Neural cell (in vitro differentiated cells): ENCODE data around the gene SUMF1. TPM values are rescaled to one million over a fixed set of nuclear protein-coding genes. Genes with fewer than 3 reads are reported as not detected.

ENCODE experiments used
- H2AFZ ChIP-seq: fragments of 200-600, 300-800 bp; sonication (generic), shearing (Covaris generic); 2 replicates; pipeline ENCODE4 v1.6.0; 2014; ENCODE audit warnings: low read depth, mild to moderate bottlenecking, antibody characterized with exemption, low read length, moderate library complexity
- H3F3A ChIP-seq: fragments of 200-600 bp; shearing (Covaris generic); 2 replicates; pipeline ENCODE4 v1.6.1; 2016; ENCODE audit warnings: mild to moderate bottlenecking, moderate library complexity, mixed read lengths, antibody characterized with exemption, low read length; ENCODE audit not compliant: insufficient read depth, poor library complexity, severe bottlenecking
- H3K27ac ChIP-seq: fragments of 200-600, 300-800 bp; sonication (generic), shearing (Covaris generic); 2 replicates; pipeline ENCODE4 v1.5.1; 2014; ENCODE audit warnings: mild to moderate bottlenecking, low read length, moderate library complexity
- H3K27me3 ChIP-seq: fragments of 300-800, 200-600 bp; sonication (generic), shearing (Covaris generic); 2 replicates; pipeline ENCODE4 v1.6.0; 2014; ENCODE audit warnings: mild to moderate bottlenecking, low read depth, low read length, moderate library complexity; ENCODE audit not compliant: insufficient read depth
- H3K36me3 ChIP-seq: fragments of 300-800, 200-600 bp; sonication (generic), shearing (Covaris generic); 2 replicates; pipeline ENCODE4 v1.5.1; 2014; ENCODE audit warnings: mild to moderate bottlenecking, antibody characterized with exemption, low read length, moderate library complexity; ENCODE audit not compliant: insufficient read depth
- H3K4me2 ChIP-seq: fragments of 300-800, 200-600 bp; sonication (generic), shearing (Covaris generic); 2 replicates; pipeline ENCODE4 v1.6.0; 2014; ENCODE audit warnings: mild to moderate bottlenecking, low read length
- H3K4me3 ChIP-seq: fragments of 300-800, 200-600 bp; sonication (generic), shearing (Covaris generic); 2 replicates; pipeline ENCODE4 v1.5.1; 2014; ENCODE audit warnings: mild to moderate bottlenecking, low read length, moderate library complexity
- H3K79me2 ChIP-seq: fragments of 200-600 bp; shearing (Covaris generic); replicated peaks from 2 replicates; pipeline ENCODE4 v1.6.0; 2014; ENCODE audit warnings: mild to moderate bottlenecking, low read length, moderate library complexity; ENCODE audit not compliant: insufficient read depth
- H3K9ac ChIP-seq: fragments of 300-800, 200-600 bp; sonication (generic), shearing (Covaris generic); 2 replicates; pipeline ENCODE4 v1.6.1; 2016; ENCODE audit warnings: mild to moderate bottlenecking, low read length, mixed read lengths
- H3K9me2 ChIP-seq: fragments of 200-600 bp; shearing (Covaris generic); 2 replicates; pipeline ENCODE4 v1.6.1; 2016; ENCODE audit warnings: mild to moderate bottlenecking, low read length, mixed read lengths; ENCODE audit not compliant: insufficient read depth
- H3K9me3 ChIP-seq: fragments of 200-600, 300-800 bp; sonication (generic), shearing (Covaris generic); 2 replicates; pipeline ENCODE4 v1.6.1; 2016; ENCODE audit warnings: mild to moderate bottlenecking, mixed run types, low read length, moderate library complexity, mixed read lengths
- H4K20me1 ChIP-seq: fragments of 200-600 bp; shearing (Covaris generic); 2 replicates; pipeline ENCODE4 v1.6.1; 2016; ENCODE audit warnings: mild to moderate bottlenecking, mixed run types; ENCODE audit not compliant: insufficient read depth
- EP300 ChIP-seq: fragments of 450-650 bp; conservative IDR thresholded peaks from 2 replicates; pipeline ENCODE4 v1.6.1; 2014; ENCODE audit warnings: antibody characterized with exemption, mild to moderate bottlenecking, moderate library complexity; ENCODE audit not compliant: poor library complexity, severe bottlenecking
- EZH2 ChIP-seq: fragments of 200-600, 300-800 bp; shearing (Covaris generic), sonication (generic); IDR thresholded peaks from 2 replicates; pipeline ENCODE4 v1.6.1; 2014; ENCODE audit warnings: antibody characterized with exemption, low read length, borderline replicate concordance, mild to moderate bottlenecking; ENCODE audit not compliant: insufficient read depth, poor library complexity, severe bottlenecking
- MXI1 ChIP-seq: fragments of 450-650 bp; conservative IDR thresholded peaks from 2 replicates; pipeline ENCODE4 v1.6.1; 2014; ENCODE audit warnings: antibody characterized with exemption, mild to moderate bottlenecking; ENCODE audit not compliant: poor library complexity, severe bottlenecking
- POLR2AphosphoS5 ChIP-seq: IDR thresholded peaks from 2 replicates; pipeline ENCODE4 v1.6.1; 2012
- RAD21 ChIP-seq: fragments of 450-650 bp; conservative IDR thresholded peaks from 2 replicates; pipeline ENCODE4 v1.6.1; 2014; ENCODE audit warnings: antibody characterized with exemption, mild to moderate bottlenecking, moderate library complexity
- SMC3 ChIP-seq: fragments of 450-650 bp; conservative IDR thresholded peaks from 2 replicates; pipeline ENCODE4 v1.6.1; 2014; ENCODE audit warnings: antibody characterized with exemption, mild to moderate bottlenecking, moderate library complexity; ENCODE audit not compliant: poor library complexity
- TAF1 ChIP-seq: IDR thresholded peaks from 2 replicates; pipeline ENCODE4 v1.6.1; 2012; ENCODE audit warnings: low read depth
- polyA plus RNA-seq: library from polyadenylated mRNA; depleted of rRNA; stranded (reverse); fragments of >200 nt; gene quantifications from 2 replicates; pipeline ENCODE4 v1.2.3, GENCODE V29; 2014
- TF ChIP-seq, protein P1 (sequence below): IDR thresholded peaks from 2 replicates; pipeline ENCODE4 v1.6.1; 2012; ENCODE audit warnings: borderline replicate concordance
- TF ChIP-seq, protein P2 (sequence below): fragments of 450-650 bp; IDR thresholded peaks from 2 replicates; pipeline ENCODE4 v1.5.1; 2014; ENCODE audit warnings: antibody characterized with exemption, mild to moderate bottlenecking, moderate library complexity; ENCODE audit not compliant: poor library complexity, severe bottlenecking

Gene SUMF1
- polyA plus RNA-seq, 1 donor from 2014 or later = 3.6 TPM

DNA sequence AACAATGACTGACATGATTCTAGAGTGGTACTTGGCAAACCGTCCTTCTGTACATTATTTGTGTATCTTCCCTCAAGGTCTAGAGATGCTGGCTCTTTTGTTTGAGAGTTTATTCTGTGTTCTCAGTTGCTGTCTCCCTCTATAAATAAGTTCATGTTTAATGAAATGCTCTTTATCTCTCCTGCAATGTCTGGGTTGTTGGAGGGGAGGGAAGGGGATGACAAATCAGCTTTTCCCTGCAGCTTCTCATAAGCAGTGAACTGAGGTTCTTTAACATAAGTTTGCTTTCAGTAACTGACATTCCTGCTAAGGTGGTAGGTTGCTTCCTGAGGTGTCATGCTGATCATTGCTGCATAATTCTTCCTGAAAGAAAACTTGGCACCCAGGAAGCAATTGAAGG is 47.8 kb upstream of the SUMF1 start:
- no peaks in the 10 kb centered on the region for H3K27me3 ChIP-seq
- H3K27ac ChIP-seq = no peak overlapping the region
- H3K9me2 ChIP-seq = no peaks in the 10 kb centered on the region
- no peak overlapping the region for H3K9ac ChIP-seq
- no peaks in the 10 kb centered on the region for H4K20me1 ChIP-seq
- no peaks in the 10 kb centered on the region for H3K79me2 ChIP-seq
- no peaks in the 10 kb centered on the region for H3F3A ChIP-seq
- TF ChIP-seq TAF1 = no peak
- no peak for TF ChIP-seq EP300
- TF ChIP-seq RAD21 = no peak
- TF ChIP-seq, protein P1, sequence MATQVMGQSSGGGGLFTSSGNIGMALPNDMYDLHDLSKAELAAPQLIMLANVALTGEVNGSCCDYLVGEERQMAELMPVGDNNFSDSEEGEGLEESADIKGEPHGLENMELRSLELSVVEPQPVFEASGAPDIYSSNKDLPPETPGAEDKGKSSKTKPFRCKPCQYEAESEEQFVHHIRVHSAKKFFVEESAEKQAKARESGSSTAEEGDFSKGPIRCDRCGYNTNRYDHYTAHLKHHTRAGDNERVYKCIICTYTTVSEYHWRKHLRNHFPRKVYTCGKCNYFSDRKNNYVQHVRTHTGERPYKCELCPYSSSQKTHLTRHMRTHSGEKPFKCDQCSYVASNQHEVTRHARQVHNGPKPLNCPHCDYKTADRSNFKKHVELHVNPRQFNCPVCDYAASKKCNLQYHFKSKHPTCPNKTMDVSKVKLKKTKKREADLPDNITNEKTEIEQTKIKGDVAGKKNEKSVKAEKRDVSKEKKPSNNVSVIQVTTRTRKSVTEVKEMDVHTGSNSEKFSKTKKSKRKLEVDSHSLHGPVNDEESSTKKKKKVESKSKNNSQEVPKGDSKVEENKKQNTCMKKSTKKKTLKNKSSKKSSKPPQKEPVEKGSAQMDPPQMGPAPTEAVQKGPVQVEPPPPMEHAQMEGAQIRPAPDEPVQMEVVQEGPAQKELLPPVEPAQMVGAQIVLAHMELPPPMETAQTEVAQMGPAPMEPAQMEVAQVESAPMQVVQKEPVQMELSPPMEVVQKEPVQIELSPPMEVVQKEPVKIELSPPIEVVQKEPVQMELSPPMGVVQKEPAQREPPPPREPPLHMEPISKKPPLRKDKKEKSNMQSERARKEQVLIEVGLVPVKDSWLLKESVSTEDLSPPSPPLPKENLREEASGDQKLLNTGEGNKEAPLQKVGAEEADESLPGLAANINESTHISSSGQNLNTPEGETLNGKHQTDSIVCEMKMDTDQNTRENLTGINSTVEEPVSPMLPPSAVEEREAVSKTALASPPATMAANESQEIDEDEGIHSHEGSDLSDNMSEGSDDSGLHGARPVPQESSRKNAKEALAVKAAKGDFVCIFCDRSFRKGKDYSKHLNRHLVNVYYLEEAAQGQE = no peak
- no peak for TF ChIP-seq SMC3
- TF ChIP-seq POLR2AphosphoS5 = no peak
- no peak for TF ChIP-seq EZH2
- no peak for TF ChIP-seq MXI1
- TF ChIP-seq, protein P2, sequence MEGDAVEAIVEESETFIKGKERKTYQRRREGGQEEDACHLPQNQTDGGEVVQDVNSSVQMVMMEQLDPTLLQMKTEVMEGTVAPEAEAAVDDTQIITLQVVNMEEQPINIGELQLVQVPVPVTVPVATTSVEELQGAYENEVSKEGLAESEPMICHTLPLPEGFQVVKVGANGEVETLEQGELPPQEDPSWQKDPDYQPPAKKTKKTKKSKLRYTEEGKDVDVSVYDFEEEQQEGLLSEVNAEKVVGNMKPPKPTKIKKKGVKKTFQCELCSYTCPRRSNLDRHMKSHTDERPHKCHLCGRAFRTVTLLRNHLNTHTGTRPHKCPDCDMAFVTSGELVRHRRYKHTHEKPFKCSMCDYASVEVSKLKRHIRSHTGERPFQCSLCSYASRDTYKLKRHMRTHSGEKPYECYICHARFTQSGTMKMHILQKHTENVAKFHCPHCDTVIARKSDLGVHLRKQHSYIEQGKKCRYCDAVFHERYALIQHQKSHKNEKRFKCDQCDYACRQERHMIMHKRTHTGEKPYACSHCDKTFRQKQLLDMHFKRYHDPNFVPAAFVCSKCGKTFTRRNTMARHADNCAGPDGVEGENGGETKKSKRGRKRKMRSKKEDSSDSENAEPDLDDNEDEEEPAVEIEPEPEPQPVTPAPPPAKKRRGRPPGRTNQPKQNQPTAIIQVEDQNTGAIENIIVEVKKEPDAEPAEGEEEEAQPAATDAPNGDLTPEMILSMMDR = no peak
- no peak overlapping the region for H3K4me2 ChIP-seq
- H2AFZ ChIP-seq = no peak overlapping the region
- no peak overlapping the region for H3K4me3 ChIP-seq
- no peaks in the 10 kb centered on the region for H3K36me3 ChIP-seq
- no peaks in the 10 kb centered on the region for H3K9me3 ChIP-seq

DNA sequence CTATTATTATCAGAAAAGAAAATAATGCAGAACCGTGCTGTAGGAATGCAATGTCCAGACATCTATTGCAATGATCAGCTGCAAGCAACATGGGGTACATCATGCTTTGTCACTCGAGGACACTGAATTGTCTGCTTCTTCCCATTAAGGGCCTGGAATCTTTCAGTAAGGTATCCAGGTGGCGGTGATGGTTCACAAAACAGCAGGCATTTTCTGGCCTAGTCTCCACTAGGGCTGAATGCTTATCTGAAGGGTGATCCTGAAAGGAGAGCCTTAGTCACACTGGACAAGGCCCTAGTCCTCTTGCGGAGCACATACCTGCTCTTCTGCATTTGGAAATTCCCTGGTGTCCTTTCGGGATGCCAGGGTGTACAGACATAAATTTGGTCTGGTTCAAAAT is 47.3 kb upstream of the SUMF1 start:
- Histone ChIP-seq H3K36me3 (no peaks in the 10 kb centered on the region), H2AFZ (no peak overlapping the region), H3K9ac (no peak overlapping the region), H3F3A (no peaks in the 10 kb centered on the region), H3K9me3 (no peaks in the 10 kb centered on the region), H4K20me1 (no peaks in the 10 kb centered on the region), H3K4me2 (no peak overlapping the region), H3K9me2 (no peaks in the 10 kb centered on the region), H3K27me3 (no peaks in the 10 kb centered on the region), H3K79me2 (no peaks in the 10 kb centered on the region), H3K4me3 (no peak overlapping the region), H3K27ac (no peak overlapping the region)
- TF ChIP-seq EP300 (no peak), EZH2 (no peak), MXI1 (no peak), TAF1 (no peak), SMC3 (no peak), POLR2AphosphoS5 (no peak), RAD21 (no peak)
- TF ChIP-seq, protein P2 = no peak
- TF ChIP-seq, protein P1 = no peak
